Sigmoid colon (tissue), 7 donors: ENCODE results near the gene TGFBR1. TPM values are rescaled to one million over a fixed set of nuclear protein-coding genes. Genes with fewer than 3 reads are reported as not detected.

ENCODE experiments used
- DNase-seq: peaks from one replicate; pipeline ENCODE4 v3.0.0-alpha.2; 2019
- H3K27ac ChIP-seq, 4 donors: fragments of 200-600 bp; sonication (generic); one replicate each; pipeline ENCODE4 v1.5.1; 2016 to 2019; ENCODE audit warnings: mild to moderate bottlenecking in 1 of 4
- H3K27me3 ChIP-seq, 3 donors: fragments of 200-600 bp; sonication (generic); one replicate each; pipeline ENCODE4 v1.5.1; 2019; ENCODE audit warnings: mild to moderate bottlenecking in 1 of 3
- H3K36me3 ChIP-seq, 4 donors: fragments of 200-600 bp; sonication (generic); one replicate each; pipeline ENCODE4 v1.5.1; 2016 to 2019
- H3K4me1 ChIP-seq, 4 donors: fragments of 200-600 bp; sonication (generic); one replicate each; pipeline ENCODE4 v1.5.1; 2017 to 2019
- H3K4me3 ChIP-seq, 4 donors: fragments of 200-600 bp; sonication (generic); one replicate each; pipeline ENCODE4 v1.5.1; 2017 to 2019; ENCODE audit warnings: mild to moderate bottlenecking in 2 of 4, moderate library complexity in 1 of 4
- H3K9me3 ChIP-seq, 4 donors: fragments of 200-600 bp in 3 of 4; sonication (generic) in 3 of 4; one replicate each; pipeline versions ENCODE4 v1.5.1 to v1.6.1; 2013 to 2019
- CTCF ChIP-seq, 4 experiments: fragments of 450-650 bp in 3 of 4; fragments of 200-600 bp in 1 of 4; IDR thresholded peaks; one replicate each; pipeline ENCODE4 v1.5.1; 2016 to 2019; ENCODE audit warnings: antibody characterized with exemption in 4 of 4, mild to moderate bottlenecking in 3 of 4, moderate library complexity in 2 of 4
- EP300 ChIP-seq, 4 donors: sonication (generic); formaldehyde crosslinking; IDR thresholded peaks; one replicate each; pipeline ENCODE4 v1.6.1; 2017; ENCODE audit warnings: antibody characterized with exemption in 4 of 4
- POLR2A ChIP-seq, 2 donors: fragments of 450-650 bp; IDR thresholded peaks; one replicate each; pipeline ENCODE4 v1.6.1; 2016; ENCODE audit warnings: antibody characterized with exemption in 2 of 2, mild to moderate bottlenecking in 2 of 2, moderate library complexity in 2 of 2
- POLR2AphosphoS5 ChIP-seq, 4 donors: sonication (generic); formaldehyde crosslinking; IDR thresholded peaks; one replicate each; pipeline ENCODE4 v1.6.1; 2017; ENCODE audit warnings: antibody characterized with exemption in 4 of 4
- WGBS, 2 donors: extraction: QIAGEN DNeasy Blood & Tissue Kit; methylation state at CpG; one replicate each; pipeline ENCODE4 v1.1.7; 2013; 5-methylcytosine and 5-hydroxymethylcytosine counted together
- intact Hi-C: fragments of 100-400 bp; cut with DNase I; formaldehyde crosslinking; loops from one replicate; pipeline ENCODE4 v1.15.1; 2023
- polyA plus RNA-seq, 3 donors: library from polyadenylated mRNA; stranded (reverse); fragments of 200-250 nt; gene quantifications; one replicate each; pipeline ENCODE4 v1.2.3, GENCODE V29; 2013
- total RNA-seq, 4 donors: library from RNA; depleted of rRNA; stranded (reverse); fragments of >200 nt; gene quantifications; one replicate each; pipeline ENCODE4 v1.1.0, GENCODE V29; 2016
- donor health status: healthy with polysubstance abuse.
- donor health status: Bipolar disorder and iron deficiency.
- donor health status: healthy.

Gene TGFBR1
- total and polyA plus RNA-seq, 7 donors, result 3.9 to 84.3 (median 48.4) TPM

DNA sequence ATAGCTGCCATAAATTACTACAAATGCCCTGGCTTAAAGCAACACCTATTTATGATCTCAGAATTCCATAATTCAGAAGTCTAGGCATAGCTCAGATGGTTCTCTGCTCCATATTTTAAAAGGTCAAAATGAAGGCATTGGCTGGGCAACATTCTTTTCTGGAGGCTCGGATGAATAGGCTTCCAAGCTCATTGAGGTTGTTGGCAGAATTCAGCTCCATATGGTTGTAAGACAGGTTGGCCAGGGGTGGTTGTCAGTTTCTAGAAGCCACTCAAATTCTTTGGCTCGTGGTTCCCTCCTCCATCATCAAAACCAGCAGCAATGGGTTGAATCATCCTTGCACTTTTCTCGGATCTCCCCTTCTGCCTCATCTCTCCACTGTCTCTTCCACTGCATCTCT is 49.4 kb downstream of the TGFBR1 start:
- 79 to 89% methylated on average over 3 of the region's 3 CpGs for WGBS, 2 donors

GRCh38 chr9:99155736-99156135 is 50.8 kb downstream of the TGFBR1 start:
- peaks cover 0 to 23% (median 2%) of the 10 kb centered on the region in 4 donors for H3K36me3 ChIP-seq
- no peak overlapping the region for H3K4me3 ChIP-seq
- H3K27me3 ChIP-seq, result no peaks in the 10 kb centered on the region
- no peaks in the 10 kb centered on the region for H3K4me1 ChIP-seq
- no peaks in the 10 kb centered on the region for H3K9me3 ChIP-seq
- intact Hi-C loops, result no loop called here
- DNase-seq, result no peak
- 65 to 68% methylated on average over 2 of the region's 2 CpGs for WGBS, 2 donors
- no peak overlapping the region for H3K27ac ChIP-seq
- TF ChIP-seq POLR2AphosphoS5 (IDR thresholded peaks at IDR 0.05) (no peak), CTCF (IDR thresholded peaks at IDR 0.05) (no peak)

More for the DNA sequence above, 49.4 kb downstream of the TGFBR1 start:
- no peaks in the 10 kb centered on the region for H3K9me3 ChIP-seq
- TF ChIP-seq CTCF (IDR thresholded peaks at IDR 0.05) (no peak), POLR2A (IDR thresholded peaks at IDR 0.05) (no peak), EP300 (IDR thresholded peaks at IDR 0.05) (no peak), POLR2AphosphoS5 (IDR thresholded peaks at IDR 0.05) (no peak)
- H3K27ac ChIP-seq, result no peak overlapping the region
- no peaks in the 10 kb centered on the region for H3K27me3 ChIP-seq
- intact Hi-C loops, result no loop called here
- H3K4me3 ChIP-seq, result no peak overlapping the region
- H3K4me1 ChIP-seq, result no peaks in the 10 kb centered on the region
- peaks cover 6 to 36% (median 8%) of the 10 kb centered on the region in 4 donors for H3K36me3 ChIP-seq
- DNase-seq, result no peak

- H3K9me3 ChIP-seq, result no peaks in the 10 kb centered on the region
- no peaks in the 10 kb centered on the region for H3K27me3 ChIP-seq
- H3K27ac ChIP-seq, result no peak overlapping the region
- no peak overlapping the region for H3K4me3 ChIP-seq
- DNase-seq, result no peak
- peaks cover 0 to 4% (median 0%) of the 10 kb centered on the region in 4 donors for H3K36me3 ChIP-seq
- TF ChIP-seq CTCF (IDR thresholded peaks at IDR 0.05) (no peak), EP300 (IDR thresholded peaks at IDR 0.05) (no peak), POLR2AphosphoS5 (IDR thresholded peaks at IDR 0.05) (no peak), POLR2A (IDR thresholded peaks at IDR 0.05) (no peak)
- H3K4me1 ChIP-seq, result no peaks in the 10 kb centered on the region
- intact Hi-C loops, result no loop called here
- WGBS, 2 donors, result 54 to 79% methylated on average over 4 of the region's 4 CpGs
These were observed 53.7 kb downstream of the TGFBR1 start for GRCh38 chr9:99158629-99159028.

GRCh38 chr9:99160173-99160572 is 55.3 kb downstream of the TGFBR1 start:
- intact Hi-C loops, result no loop called here
- 93% methylated on average over 6 of the region's 6 CpGs for WGBS, 2 donors
- Histone ChIP-seq H3K27ac (no peak overlapping the region), H3K4me3 (no peak overlapping the region), H3K4me1 (no peaks in the 10 kb centered on the region), H3K36me3 (no peaks in the 10 kb centered on the region), H3K9me3 (no peaks in the 10 kb centered on the region), H3K27me3 (no peaks in the 10 kb centered on the region)
- no peak for TF ChIP-seq EP300 (IDR thresholded peaks at IDR 0.05)
- TF ChIP-seq CTCF (IDR thresholded peaks at IDR 0.05), result no peak
- TF ChIP-seq POLR2A (IDR thresholded peaks at IDR 0.05), result no peak
- TF ChIP-seq POLR2AphosphoS5 (IDR thresholded peaks at IDR 0.05), result no peak
- DNase-seq, result no peak

- TF ChIP-seq POLR2A (IDR thresholded peaks at IDR 0.05) (no peak), CTCF (IDR thresholded peaks at IDR 0.05) (peak; percentile 11 to 45 (median 30))
- no peaks in the 10 kb centered on the region for H3K27me3 ChIP-seq
- no peaks in the 10 kb centered on the region for H3K4me1 ChIP-seq
- H3K27ac ChIP-seq, result no peak overlapping the region
- 33 to 34% methylated on average over 3 of the region's 3 CpGs for WGBS, 2 donors
- intact Hi-C loops, result no loop called here
- DNase-seq, result no peak
- no peaks in the 10 kb centered on the region for H3K9me3 ChIP-seq
- no peaks in the 10 kb centered on the region for H3K36me3 ChIP-seq
- H3K4me3 ChIP-seq, result no peak overlapping the region
These were observed 57.9 kb downstream of the TGFBR1 start for GRCh38 chr9:99162759-99163364.
